HL-60 (cell line): ENCODE data around the gene ACACA.

ENCODE experiments used
- DNase-seq, 2 experiments: peaks; one replicate each; pipeline ENCODE4 v3.0.0-alpha.2; 2010 to 2020; ENCODE audit warnings: low read depth in 1 of 2, low spot score in 1 of 2
- H3K27ac ChIP-seq: fragments of 250-450 bp; sonication (Bioruptor Pico); replicated peaks from 2 replicates; pipeline ENCODE4 v1.5.1; 2020; ENCODE audit warnings: mild to moderate bottlenecking, moderate library complexity
- H3K27me3 ChIP-seq: fragments of 250-450 bp; sonication (Bioruptor Pico); 2 replicates; pipeline ENCODE4 v1.5.1; 2021; ENCODE audit warnings: mild to moderate bottlenecking, moderate library complexity; ENCODE audit not compliant: insufficient read depth, poor library complexity, severe bottlenecking
- H3K4me3 ChIP-seq: replicated peaks from 2 replicates; pipeline ENCODE4 v1.5.1; 2011; ENCODE audit warnings: mild to moderate bottlenecking, control low read depth, low read length; ENCODE audit not compliant: insufficient read depth
- CTCF ChIP-seq: IDR thresholded peaks from one replicate; pipeline ENCODE4 v1.5.1; 2011; ENCODE audit warnings: low read length, control low read depth, inconsistent platforms; ENCODE audit not compliant: insufficient read depth
- GABPA ChIP-seq: IDR thresholded peaks from 2 replicates; pipeline ENCODE4 v1.6.1; 2012; ENCODE audit warnings: low read depth
- POLR2AphosphoS5 ChIP-seq: IDR thresholded peaks from 2 replicates; pipeline ENCODE4 v1.6.1; 2012; ENCODE audit warnings: low read depth
- REST ChIP-seq: IDR thresholded peaks from 2 replicates; pipeline ENCODE4 v1.6.1; 2012; ENCODE audit warnings: low read depth; ENCODE audit not compliant: insufficient replicate concordance
- SPI1 ChIP-seq: IDR thresholded peaks from 2 replicates; pipeline ENCODE4 v1.6.1; 2012; ENCODE audit warnings: low read depth, mild to moderate bottlenecking, borderline replicate concordance

The ACACA gene

GRCh38 chr17:37365589-37365988 is 41.0 kb downstream of the ACACA start:
- TF ChIP-seq REST (no peak), CTCF (no peak), GABPA (no peak), SPI1 (no peak), POLR2AphosphoS5 (no peak)
- Histone ChIP-seq H3K27me3 (no peaks in the 10 kb centered on the region), H3K27ac (no peak overlapping the region), H3K4me3 (no peak overlapping the region)
- no peak for DNase-seq

DNA sequence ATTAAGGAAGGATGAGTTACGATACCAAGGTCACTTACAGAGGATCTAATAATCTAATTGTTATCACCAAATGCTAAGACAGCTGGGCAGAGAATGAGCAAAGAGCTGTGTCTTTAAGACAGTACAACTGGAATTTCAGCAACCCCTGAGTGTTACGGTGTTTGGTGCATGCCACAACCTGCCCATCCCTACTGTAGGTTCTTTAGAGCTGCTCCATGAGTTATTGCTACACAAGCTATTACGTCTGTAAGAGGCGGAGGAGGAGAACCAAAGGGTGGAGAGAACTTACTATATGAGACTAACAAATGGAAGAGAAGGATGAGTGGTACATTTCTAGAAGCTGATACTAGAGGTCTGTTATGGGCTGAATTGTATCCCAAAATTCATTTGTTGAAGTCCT is 45.1 kb downstream of the ACACA start:
- Histone ChIP-seq H3K27ac (no peak overlapping the region), H3K27me3 (no peaks in the 10 kb centered on the region), H3K4me3 (no peak overlapping the region)
- DNase-seq = no peak
- TF ChIP-seq REST (no peak), GABPA (no peak), CTCF (no peak), SPI1 (no peak), POLR2AphosphoS5 (no peak)

DNA sequence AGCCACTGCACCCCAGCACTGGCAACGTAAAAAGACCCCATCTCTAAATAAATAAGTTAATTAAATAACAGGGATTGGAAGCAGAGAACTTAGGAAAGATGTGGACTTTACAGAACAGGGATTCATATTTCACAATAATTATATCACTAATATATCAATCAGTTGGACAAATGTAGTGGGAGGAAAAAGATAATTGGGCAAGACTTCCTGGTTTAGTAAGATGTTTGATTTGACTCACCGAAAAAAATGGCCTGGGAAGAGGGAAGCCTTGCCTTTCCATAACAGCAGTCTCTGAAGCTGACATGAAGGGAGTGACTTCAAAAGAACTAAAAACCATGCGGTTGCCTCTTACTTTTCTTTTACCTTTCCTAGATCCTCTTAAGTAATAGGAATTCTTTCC is 46.0 kb downstream of the ACACA start:
- Histone ChIP-seq H3K27ac (no peak overlapping the region), H3K4me3 (no peak overlapping the region), H3K27me3 (no peaks in the 10 kb centered on the region)
- TF ChIP-seq REST (no peak), SPI1 (no peak), CTCF (no peak), POLR2AphosphoS5 (no peak), GABPA (no peak)
- DNase-seq = peak in 1 of 2 experiments; percentile 68
